A673 (cell line): ENCODE results near the gene TTC28. TPM values are rescaled to one million over a fixed set of nuclear protein-coding genes. Genes with fewer than 3 reads are reported as not detected.
"Not testable (repeated sequence)": the region's sequence is repeated elsewhere in the genome, so short reads cannot be mapped to it uniquely, and the experiment has no call there.

Experiments
- BruUV-seq: library from RNA; stranded (reverse); fragments of 400-500 nt; replicated peaks from 2 replicates; lab custom pipeline; 2021; lab: Mats Ljungman, UMichigan
- CTCF ChIA-PET: fragments of 300-600 bp; sonication (Branson Sonifier 250); formaldehyde crosslinking; loops from one replicate; lab custom pipeline; 2022; ENCODE audit warnings: antibody characterized with exemption; lab: Charles Lee
- POLR2A ChIA-PET: fragments of 300-600 bp; sonication (Branson Sonifier 250); formaldehyde crosslinking; loops from one replicate; lab custom pipeline; 2022; ENCODE audit warnings: antibody characterized with exemption; ENCODE audit not compliant: low non-redundant PET; lab: Charles Lee
- DNase-seq: peaks from one replicate; pipeline ENCODE4 v3.0.0-alpha.2; 2015; ENCODE audit warnings: low spot score
- H3K27ac ChIP-seq: fragments of 200-600 bp; sonication (generic); 2 replicates; pipeline ENCODE4 v1.5.1; 2016; ENCODE audit warnings: mixed run types, low read depth, mild to moderate bottlenecking, mixed read lengths, antibody characterized with exemption, low read length; ENCODE audit not compliant: poor library complexity, severe bottlenecking
- H3K27me3 ChIP-seq: fragments of 200-600 bp; sonication (generic); replicated peaks from 2 replicates; pipeline ENCODE4 v1.6.1; 2017; ENCODE audit warnings: mixed run types, low read depth, mild to moderate bottlenecking, mixed read lengths, antibody characterized with exemption, low read length; ENCODE audit not compliant: insufficient read depth, poor library complexity
- H3K36me3 ChIP-seq: fragments of 200-600 bp; sonication (generic); 2 replicates; pipeline ENCODE4 v1.6.1; 2016; ENCODE audit warnings: mixed run types, mild to moderate bottlenecking, mixed read lengths, antibody characterized with exemption, low read length; ENCODE audit not compliant: insufficient read depth, poor library complexity, severe bottlenecking
- H3K4me1 ChIP-seq: fragments of 200-600 bp; sonication (generic); 2 replicates; pipeline ENCODE4 v1.6.1; 2017; ENCODE audit warnings: mixed run types, mild to moderate bottlenecking, mixed read lengths, antibody characterized with exemption, low read length; ENCODE audit not compliant: insufficient read depth, poor library complexity, severe bottlenecking
- H3K4me3 ChIP-seq: fragments of 200-600 bp; sonication (generic); 2 replicates; pipeline ENCODE4 v1.5.1; 2016; ENCODE audit warnings: low read depth, mixed run types, mild to moderate bottlenecking, mixed read lengths, low read length; ENCODE audit not compliant: poor library complexity, severe bottlenecking
- H3K9me3 ChIP-seq: fragments of 200-600 bp; sonication (generic); 2 replicates; pipeline ENCODE4 v1.6.1; 2016; ENCODE audit warnings: mixed run types, low read depth, mild to moderate bottlenecking, mixed read lengths, antibody characterized with exemption, low read length; ENCODE audit not compliant: poor library complexity, severe bottlenecking
- EZH2 ChIP-seq: fragments of 200-600 bp; sonication (generic); IDR thresholded peaks from 2 replicates; pipeline ENCODE4 v1.6.1; 2017; ENCODE audit warnings: borderline replicate concordance, low read depth, mild to moderate bottlenecking, mixed read lengths, antibody characterized with exemption, low read length; ENCODE audit not compliant: poor library complexity, severe bottlenecking
- intact Hi-C: fragments of 100-400 bp; cut with micrococcal nuclease; formaldehyde crosslinking; loops from one replicate; pipeline ENCODE4 v1.10.0; 2022; ENCODE audit not compliant: unreplicated experiment
- total RNA-seq: library from RNA; stranded (reverse); gene quantifications from 2 replicates; pipeline ENCODE4 v1.2.3, GENCODE V29; 2021
- TF ChIP-seq, protein P1 (sequence below): fragments of 300-800, 200-600 bp; sonication (generic); conservative IDR thresholded peaks from 2 replicates; pipeline ENCODE4 v1.5.1; 2017; ENCODE audit warnings: low read depth, mild to moderate bottlenecking, antibody characterized with exemption, low read length, moderate library complexity, mixed read lengths

Gene TTC28
- total RNA-seq, 1 experiment from 2014 or later, result 48.7 TPM

DNA sequence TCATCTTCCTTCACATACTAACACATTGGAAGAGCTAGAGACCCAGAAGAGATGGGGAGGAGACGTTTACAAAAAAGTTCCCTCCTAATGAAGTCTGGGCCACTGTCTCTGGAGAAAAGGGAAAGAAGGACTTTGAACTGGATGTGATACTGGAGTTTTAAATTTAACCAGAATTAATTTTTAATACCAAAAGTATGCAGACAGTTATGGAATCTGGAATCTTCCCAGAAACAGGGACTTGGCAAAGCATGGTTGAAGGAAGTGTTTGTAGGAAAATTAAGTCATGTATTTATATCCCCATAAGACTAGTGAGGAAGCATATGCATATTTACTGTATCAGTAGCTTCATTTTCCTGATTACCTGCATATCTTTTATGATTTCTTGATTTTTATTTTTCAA lies 215.5 kb downstream of the TTC28 start:
- no peak overlapping the region for H3K27ac ChIP-seq
- no peak for DNase-seq
- CTCF ChIA-PET, result no interaction called here
- no peaks in the 10 kb centered on the region for H3K36me3 ChIP-seq
- intact Hi-C loops, result no loop called here
- no peaks in the 10 kb centered on the region for H3K27me3 ChIP-seq
- H3K4me1 ChIP-seq, result peaks cover 23% of the 10 kb centered on the region
- POLR2A ChIA-PET, result no interaction called here
- H3K9me3 ChIP-seq, result no peaks in the 10 kb centered on the region
- H3K4me3 ChIP-seq, result no peak overlapping the region
- TF ChIP-seq EZH2, result no peak
- TF ChIP-seq, protein P1, sequence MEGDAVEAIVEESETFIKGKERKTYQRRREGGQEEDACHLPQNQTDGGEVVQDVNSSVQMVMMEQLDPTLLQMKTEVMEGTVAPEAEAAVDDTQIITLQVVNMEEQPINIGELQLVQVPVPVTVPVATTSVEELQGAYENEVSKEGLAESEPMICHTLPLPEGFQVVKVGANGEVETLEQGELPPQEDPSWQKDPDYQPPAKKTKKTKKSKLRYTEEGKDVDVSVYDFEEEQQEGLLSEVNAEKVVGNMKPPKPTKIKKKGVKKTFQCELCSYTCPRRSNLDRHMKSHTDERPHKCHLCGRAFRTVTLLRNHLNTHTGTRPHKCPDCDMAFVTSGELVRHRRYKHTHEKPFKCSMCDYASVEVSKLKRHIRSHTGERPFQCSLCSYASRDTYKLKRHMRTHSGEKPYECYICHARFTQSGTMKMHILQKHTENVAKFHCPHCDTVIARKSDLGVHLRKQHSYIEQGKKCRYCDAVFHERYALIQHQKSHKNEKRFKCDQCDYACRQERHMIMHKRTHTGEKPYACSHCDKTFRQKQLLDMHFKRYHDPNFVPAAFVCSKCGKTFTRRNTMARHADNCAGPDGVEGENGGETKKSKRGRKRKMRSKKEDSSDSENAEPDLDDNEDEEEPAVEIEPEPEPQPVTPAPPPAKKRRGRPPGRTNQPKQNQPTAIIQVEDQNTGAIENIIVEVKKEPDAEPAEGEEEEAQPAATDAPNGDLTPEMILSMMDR, result no peak
- BruUV-seq, result no TSS peak

- H3K9me3 ChIP-seq, DNase-seq, CTCF ChIA-PET, H3K4me3 ChIP-seq, H3K27me3 ChIP-seq, H3K27ac ChIP-seq, H3K36me3 ChIP-seq, BruUV-seq, intact Hi-C loops, POLR2A ChIA-PET: not testable (repeated sequence)
- peaks cover 23% of the 10 kb centered on the region for H3K4me1 ChIP-seq
Observed at GRCh38 chr22:28463408-28463807, 216.2 kb downstream of the TTC28 start.

DNA sequence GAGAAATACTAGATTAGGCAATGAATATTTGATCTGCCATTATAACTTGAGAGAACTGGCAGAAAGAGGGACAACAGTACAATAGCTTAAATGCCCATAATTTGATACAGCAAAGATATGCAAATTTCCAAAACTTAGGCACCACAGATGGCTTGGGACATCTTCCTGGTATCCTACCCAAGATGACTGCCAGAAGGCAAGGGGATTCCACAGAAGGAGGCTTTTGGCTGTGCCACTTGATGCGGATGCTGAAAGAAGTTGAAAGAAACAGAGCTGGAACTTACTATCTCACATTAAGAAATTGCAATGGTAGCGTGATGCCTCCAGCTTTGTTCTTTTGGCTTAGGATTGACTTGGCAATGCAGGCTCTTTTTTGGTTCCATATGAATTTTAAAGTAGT lies 216.7 kb downstream of the TTC28 start:
- DNase-seq, result no peak
- no peaks in the 10 kb centered on the region for H3K36me3 ChIP-seq
- no peaks in the 10 kb centered on the region for H3K27me3 ChIP-seq
- intact Hi-C loops, result no loop called here
- CTCF ChIA-PET, result no interaction called here
- TF ChIP-seq, protein P1, result no peak
- TF ChIP-seq EZH2, result no peak
- BruUV-seq, result no TSS peak
- POLR2A ChIA-PET, result no interaction called here
- H3K4me1 ChIP-seq, result peaks cover 23% of the 10 kb centered on the region
- no peak overlapping the region for H3K27ac ChIP-seq
- H3K4me3 ChIP-seq, result no peak overlapping the region
- no peaks in the 10 kb centered on the region for H3K9me3 ChIP-seq

DNA sequence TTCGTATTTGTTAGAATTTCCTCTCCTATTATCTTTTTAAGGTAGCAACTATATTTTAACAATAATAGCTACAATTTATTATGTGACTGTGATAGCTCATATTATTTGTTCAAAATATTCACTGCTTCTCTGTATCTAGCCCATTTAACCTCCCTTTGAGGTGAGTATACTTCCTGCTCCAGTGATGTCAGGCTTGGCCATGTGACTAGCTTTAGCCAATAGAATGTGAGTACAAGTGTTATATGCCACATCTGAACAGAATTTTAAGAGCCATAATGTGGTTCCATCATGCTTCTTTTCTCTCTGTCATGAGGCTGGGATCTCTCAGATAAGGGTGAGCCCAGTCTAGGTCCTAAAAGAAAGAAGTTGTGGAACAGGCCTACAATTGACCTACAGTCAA lies 217.6 kb downstream of the TTC28 start:
- Histone ChIP-seq H3K4me3 (no peak overlapping the region), H3K9me3 (no peaks in the 10 kb centered on the region), H3K27me3 (no peaks in the 10 kb centered on the region), H3K27ac (no peak overlapping the region), H3K36me3 (no peaks in the 10 kb centered on the region), H3K4me1 (peaks cover 23% of the 10 kb centered on the region)
- intact Hi-C loops, result no loop called here
- no peak for DNase-seq
- ChIA-PET POLR2A (no interaction called here), CTCF (no interaction called here)
- TF ChIP-seq, protein P1, result no peak
- BruUV-seq, result no TSS peak
